Glutamatergic neuron (in vitro differentiated cells): ENCODE results near the gene LRRK1. TPM values are rescaled to one million over a fixed set of nuclear protein-coding genes. Genes with fewer than 3 reads are reported as not detected.

Source experiments
- DNase-seq: peaks from one replicate; pipeline ENCODE4 v3.0.0; 2022
- H3K27ac Mint-ChIP-seq: one replicate; pipeline ENCODE4 v1.8.0; 2020; ENCODE audit warnings: mild to moderate bottlenecking, mixed read lengths, inconsistent platforms; ENCODE audit not compliant: unreplicated experiment
- H3K27me3 Mint-ChIP-seq: one replicate; pipeline ENCODE4 v1.8.0; 2020; ENCODE audit warnings: mild to moderate bottlenecking, moderate library complexity, mixed read lengths, inconsistent platforms; ENCODE audit not compliant: unreplicated experiment
- H3K36me3 Mint-ChIP-seq: one replicate; pipeline ENCODE4 v1.8.0; 2020; ENCODE audit warnings: mild to moderate bottlenecking, mixed read lengths, inconsistent platforms; ENCODE audit not compliant: unreplicated experiment
- H3K4me1 Mint-ChIP-seq: one replicate; pipeline ENCODE4 v1.8.0; 2020; ENCODE audit warnings: mild to moderate bottlenecking, low read depth, mixed read lengths, inconsistent platforms; ENCODE audit not compliant: unreplicated experiment
- H3K4me3 Mint-ChIP-seq: one replicate; pipeline ENCODE4 v1.8.0; 2020; ENCODE audit warnings: mild to moderate bottlenecking, mixed read lengths, inconsistent platforms; ENCODE audit not compliant: unreplicated experiment
- H3K9me3 Mint-ChIP-seq: one replicate; pipeline ENCODE4 v1.8.0; 2020; ENCODE audit warnings: mild to moderate bottlenecking, moderate library complexity, mixed read lengths, inconsistent platforms; ENCODE audit not compliant: unreplicated experiment
- total RNA-seq: library from RNA; stranded (reverse); fragmentation: NEBNext Ultra II Directional; extraction: Animal tissue kit (Norgen Biotek cat#: 25700); gene quantifications from one replicate; pipeline ENCODE4 v1.2.1, GENCODE V29; 2021; ENCODE audit not compliant: unreplicated experiment
- TF ChIP-seq, protein P1 (sequence below): fragments of 200-600 bp; sonication (generic); IDR thresholded peaks from one replicate; pipeline ENCODE4 v1.5.0; 2021; ENCODE audit not compliant: partially characterized antibody, unreplicated experiment

Gene LRRK1
- total RNA-seq, 1 donor from 2014 or later, result 1.5 TPM

GRCh38 chr15:100932676-100933348 is 13.7 kb downstream of the LRRK1 start:
- TF ChIP-seq, protein P1, sequence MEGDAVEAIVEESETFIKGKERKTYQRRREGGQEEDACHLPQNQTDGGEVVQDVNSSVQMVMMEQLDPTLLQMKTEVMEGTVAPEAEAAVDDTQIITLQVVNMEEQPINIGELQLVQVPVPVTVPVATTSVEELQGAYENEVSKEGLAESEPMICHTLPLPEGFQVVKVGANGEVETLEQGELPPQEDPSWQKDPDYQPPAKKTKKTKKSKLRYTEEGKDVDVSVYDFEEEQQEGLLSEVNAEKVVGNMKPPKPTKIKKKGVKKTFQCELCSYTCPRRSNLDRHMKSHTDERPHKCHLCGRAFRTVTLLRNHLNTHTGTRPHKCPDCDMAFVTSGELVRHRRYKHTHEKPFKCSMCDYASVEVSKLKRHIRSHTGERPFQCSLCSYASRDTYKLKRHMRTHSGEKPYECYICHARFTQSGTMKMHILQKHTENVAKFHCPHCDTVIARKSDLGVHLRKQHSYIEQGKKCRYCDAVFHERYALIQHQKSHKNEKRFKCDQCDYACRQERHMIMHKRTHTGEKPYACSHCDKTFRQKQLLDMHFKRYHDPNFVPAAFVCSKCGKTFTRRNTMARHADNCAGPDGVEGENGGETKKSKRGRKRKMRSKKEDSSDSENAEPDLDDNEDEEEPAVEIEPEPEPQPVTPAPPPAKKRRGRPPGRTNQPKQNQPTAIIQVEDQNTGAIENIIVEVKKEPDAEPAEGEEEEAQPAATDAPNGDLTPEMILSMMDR, result no peak
- peaks cover 13% of the 10 kb centered on the region for H3K36me3 Mint-ChIP-seq
- H3K9me3 Mint-ChIP-seq, result no peaks in the 10 kb centered on the region

DNA sequence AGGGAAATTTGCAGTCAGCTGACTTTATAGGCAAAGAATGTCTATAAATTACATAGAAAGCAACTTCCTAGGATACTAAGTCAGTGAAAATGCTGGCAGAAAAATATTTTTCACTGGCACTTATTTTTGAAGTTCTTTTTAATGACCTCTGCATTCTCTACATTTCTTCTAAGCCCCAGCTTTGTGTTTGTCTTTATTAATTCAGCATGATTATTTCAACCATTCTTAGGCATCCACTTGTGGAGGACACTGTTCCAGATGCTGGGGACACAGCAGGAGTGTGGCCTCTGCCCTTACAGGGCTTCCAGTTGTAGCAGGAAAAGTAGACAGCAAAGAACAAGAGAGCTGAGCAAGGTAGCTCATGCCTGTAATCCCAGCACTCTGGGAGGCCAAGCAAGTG is 15.0 kb downstream of the LRRK1 start:
- no peak overlapping the region for H3K27ac Mint-ChIP-seq
- no peak for DNase-seq
- peaks cover 4% of the 10 kb centered on the region for H3K27me3 Mint-ChIP-seq
- H3K36me3 Mint-ChIP-seq, result peaks cover 13% of the 10 kb centered on the region
- H3K4me3 Mint-ChIP-seq, result no peak overlapping the region
- no peaks in the 10 kb centered on the region for H3K9me3 Mint-ChIP-seq
- TF ChIP-seq, protein P1, result no peak
- H3K4me1 Mint-ChIP-seq, result peaks cover 7% of the 10 kb centered on the region

More at GRCh38 chr15:100932676-100933348, 13.7 kb downstream of the LRRK1 start:
- Mint-ChIP-seq H3K27ac (no peak overlapping the region), H3K4me1 (peaks cover 12% of the 10 kb centered on the region), H3K27me3 (peaks cover 4% of the 10 kb centered on the region), H3K4me3 (no peak overlapping the region)
- DNase-seq, result no peak

GRCh38 chr15:100934726-100935125 is 15.6 kb downstream of the LRRK1 start:
- Mint-ChIP-seq H3K4me1 (peaks cover 3% of the 10 kb centered on the region), H3K9me3 (no peaks in the 10 kb centered on the region), H3K27ac (no peak overlapping the region), H3K4me3 (no peak overlapping the region), H3K27me3 (peaks cover 4% of the 10 kb centered on the region), H3K36me3 (peaks cover 13% of the 10 kb centered on the region)
- TF ChIP-seq, protein P1, result no peak
- DNase-seq, result no peak

DNA sequence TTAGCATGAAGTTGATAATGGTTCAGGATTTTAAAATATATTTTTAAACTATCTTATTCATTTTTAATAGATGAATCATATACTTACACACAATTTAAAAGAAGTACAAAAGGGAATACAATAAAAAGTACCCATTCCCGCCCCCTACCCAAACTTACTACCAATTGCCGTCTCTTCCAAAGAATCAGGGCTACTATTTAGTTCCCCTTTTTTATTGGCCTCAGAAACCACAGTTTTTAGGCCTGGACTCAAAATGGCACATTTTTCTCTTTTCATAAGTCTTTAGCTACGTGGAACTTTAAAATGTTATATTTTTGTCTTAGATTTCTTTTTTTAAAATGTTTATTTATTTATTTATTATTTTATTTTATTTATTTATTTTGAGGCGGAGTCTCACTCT is 18.0 kb downstream of the LRRK1 start:
- Mint-ChIP-seq H3K27ac (no peak overlapping the region), H3K4me3 (no peak overlapping the region), H3K9me3 (no peaks in the 10 kb centered on the region), H3K36me3 (peaks cover 13% of the 10 kb centered on the region), H3K4me1 (no peaks in the 10 kb centered on the region), H3K27me3 (peaks cover 4% of the 10 kb centered on the region)
- DNase-seq, result no peak
- TF ChIP-seq, protein P1, result no peak

- H3K9me3 Mint-ChIP-seq, result no peaks in the 10 kb centered on the region
- H3K4me3 Mint-ChIP-seq, result no peak overlapping the region
- peaks cover 12% of the 10 kb centered on the region for H3K36me3 Mint-ChIP-seq
- H3K27me3 Mint-ChIP-seq, result peaks cover 4% of the 10 kb centered on the region
- no peak for DNase-seq
- H3K27ac Mint-ChIP-seq, result no peak overlapping the region
- TF ChIP-seq, protein P1, result no peak
- peaks cover 12% of the 10 kb centered on the region for H3K4me1 Mint-ChIP-seq
Observed at GRCh38 chr15:100939791-100940190, 20.6 kb downstream of the LRRK1 start.
